HEK293 (cell line): ENCODE results near the gene CADM1.

Experiments
- BCL6B ChIP-seq: fragments of 450-650 bp; formaldehyde crosslinking; IDR thresholded peaks from 2 replicates; pipeline ENCODE4 v1.5.1; 2017; ENCODE audit warnings: missing biosample characterization, missing genetic modification characterization
- FEZF1 ChIP-seq: fragments of 450-650 bp; formaldehyde crosslinking; IDR thresholded peaks from 2 replicates; pipeline ENCODE4 v1.5.1; 2016; ENCODE audit warnings: missing biosample characterization, missing genetic modification characterization
- HOXA7 ChIP-seq: sonication (generic); formaldehyde crosslinking; IDR thresholded peaks from 2 replicates; pipeline ENCODE4 v1.8.1; 2022; ENCODE audit warnings: missing genetic modification reagents, borderline replicate concordance
- KLF1 ChIP-seq: fragments of 450-650 bp; formaldehyde crosslinking; IDR thresholded peaks from 2 replicates; pipeline ENCODE4 v1.5.1; 2016; ENCODE audit warnings: missing biosample characterization, missing genetic modification characterization
- KLF16 ChIP-seq: fragments of 450-650 bp; formaldehyde crosslinking; IDR thresholded peaks from 2 replicates; pipeline ENCODE4 v1.5.1; 2017; ENCODE audit warnings: missing biosample characterization, missing genetic modification characterization
- KLF7 ChIP-seq: fragments of 450-650 bp; formaldehyde crosslinking; IDR thresholded peaks from 2 replicates; pipeline ENCODE4 v1.5.1; 2016; ENCODE audit warnings: missing biosample characterization, missing genetic modification characterization, borderline replicate concordance
- OSR2 ChIP-seq: fragments of 450-650 bp; formaldehyde crosslinking; IDR thresholded peaks from 2 replicates; pipeline ENCODE4 v1.5.1; 2016; ENCODE audit warnings: missing biosample characterization, missing genetic modification characterization
- PRDM6 ChIP-seq: fragments of 450-650 bp; formaldehyde crosslinking; IDR thresholded peaks from 2 replicates; pipeline ENCODE4 v1.5.1; 2017; ENCODE audit warnings: missing biosample characterization, missing genetic modification characterization
- SCRT1 ChIP-seq: fragments of 450-650 bp; formaldehyde crosslinking; IDR thresholded peaks from 2 replicates; pipeline ENCODE4 v1.5.1; 2016; ENCODE audit warnings: missing biosample characterization, missing genetic modification characterization, borderline replicate concordance
- SCRT2 ChIP-seq: fragments of 450-650 bp; formaldehyde crosslinking; IDR thresholded peaks from 2 replicates; pipeline ENCODE4 v1.5.1; 2016; ENCODE audit warnings: missing biosample characterization, missing genetic modification characterization
- SP2 ChIP-seq: fragments of 450-650 bp; formaldehyde crosslinking; IDR thresholded peaks from 2 replicates; pipeline ENCODE4 v1.5.1; 2016; ENCODE audit warnings: missing biosample characterization, missing genetic modification characterization
- ZFHX2 ChIP-seq: fragments of 450-650 bp; formaldehyde crosslinking; conservative IDR thresholded peaks from 2 replicates; pipeline ENCODE4 v1.5.1; 2016; ENCODE audit warnings: missing biosample characterization, missing genetic modification characterization
- ZFP3 ChIP-seq: fragments of 450-650 bp; formaldehyde crosslinking; IDR thresholded peaks from 2 replicates; pipeline ENCODE4 v1.5.1; 2016; ENCODE audit warnings: low read depth, missing biosample characterization, missing genetic modification characterization
- ZFP41 ChIP-seq: fragments of 450-650 bp; formaldehyde crosslinking; IDR thresholded peaks from 2 replicates; pipeline ENCODE4 v1.5.1; 2016; ENCODE audit warnings: missing biosample characterization, missing genetic modification characterization, borderline replicate concordance
- ZNF132 ChIP-seq: fragments of 450-650 bp; formaldehyde crosslinking; IDR thresholded peaks from 2 replicates; pipeline ENCODE4 v1.5.1; 2017; ENCODE audit warnings: missing biosample characterization, missing genetic modification characterization, borderline replicate concordance
- ZNF146 ChIP-seq: fragments of 450-650 bp; formaldehyde crosslinking; IDR thresholded peaks from 2 replicates; pipeline ENCODE4 v1.5.1; 2016; ENCODE audit warnings: missing biosample characterization, missing genetic modification characterization
- ZNF157 ChIP-seq: fragments of 450-650 bp; formaldehyde crosslinking; IDR thresholded peaks from 2 replicates; pipeline ENCODE4 v1.5.1; 2016; ENCODE audit warnings: missing biosample characterization, missing genetic modification characterization
- ZNF19 ChIP-seq: fragments of 450-650 bp; formaldehyde crosslinking; IDR thresholded peaks from 2 replicates; pipeline ENCODE4; 2016; ENCODE audit warnings: missing biosample characterization, missing genetic modification characterization, low read depth
- ZNF221 ChIP-seq: fragments of 450-650 bp; formaldehyde crosslinking; IDR thresholded peaks from 2 replicates; pipeline ENCODE4 v1.5.1; 2017; ENCODE audit warnings: missing biosample characterization, missing genetic modification characterization, borderline replicate concordance
- ZNF239 ChIP-seq: fragments of 450-650 bp; formaldehyde crosslinking; IDR thresholded peaks from 2 replicates; pipeline ENCODE4 v1.5.1; 2016; ENCODE audit warnings: missing biosample characterization, missing genetic modification characterization
- ZNF274 ChIP-seq, 2 experiments: fragments of 200-500 bp in 1 of 2; fragments of 450-650 bp in 1 of 2; sonication (Bioruptor generic) in 1 of 2; formaldehyde crosslinking in 1 of 2; IDR thresholded peaks; 2 replicates each; pipeline versions ENCODE4 v1.5.1 to v1.6.1; 2014 to 2016; ENCODE audit warnings: borderline replicate concordance in 1 of 2, inconsistent platforms in 1 of 2, low read length in 1 of 2, missing biosample characterization in 1 of 2, missing genetic modification characterization in 1 of 2
- ZNF280C ChIP-seq: fragments of 450-650 bp; formaldehyde crosslinking; IDR thresholded peaks from 2 replicates; pipeline ENCODE4 v1.5.1; 2016; ENCODE audit warnings: missing biosample characterization, missing genetic modification characterization
- ZNF366 ChIP-seq: fragments of 450-650 bp; formaldehyde crosslinking; conservative IDR thresholded peaks from 2 replicates; pipeline ENCODE4 v1.5.1; 2016; ENCODE audit warnings: missing biosample characterization, missing genetic modification characterization
- ZNF37A ChIP-seq: fragments of 450-650 bp; IDR thresholded peaks from 2 replicates; pipeline ENCODE4 v1.5.1; 2018; ENCODE audit warnings: missing biosample characterization, missing genetic modification characterization
- ZNF416 ChIP-seq: fragments of 450-650 bp; formaldehyde crosslinking; IDR thresholded peaks from 2 replicates; pipeline ENCODE4 v1.5.1; 2016; ENCODE audit warnings: missing biosample characterization, missing genetic modification characterization
- ZNF521 ChIP-seq: fragments of 450-650 bp; formaldehyde crosslinking; IDR thresholded peaks from 2 replicates; pipeline ENCODE4 v1.5.1; 2017; ENCODE audit warnings: missing biosample characterization, mild to moderate bottlenecking, missing genetic modification characterization
- ZNF549 ChIP-seq: fragments of 450-650 bp; IDR thresholded peaks from 2 replicates; pipeline ENCODE4 v1.5.1; 2018; ENCODE audit warnings: missing biosample characterization, missing genetic modification characterization, mild to moderate bottlenecking, inconsistent platforms, moderate library complexity
- ZNF558 ChIP-seq: fragments of 450-650 bp; formaldehyde crosslinking; IDR thresholded peaks from 2 replicates; pipeline ENCODE4 v1.5.1; 2016; ENCODE audit warnings: missing biosample characterization, missing genetic modification characterization
- ZNF664 ChIP-seq: fragments of 450-650 bp; formaldehyde crosslinking; IDR thresholded peaks from 2 replicates; pipeline ENCODE4 v1.5.1; 2016; ENCODE audit warnings: missing biosample characterization, missing genetic modification characterization
- ZNF792 ChIP-seq: fragments of 450-650 bp; formaldehyde crosslinking; IDR thresholded peaks from 2 replicates; pipeline ENCODE4 v1.5.1; 2016; ENCODE audit warnings: missing biosample characterization, missing genetic modification characterization
- TF ChIP-seq, protein P1 (sequence below): fragments of 450-650 bp; formaldehyde crosslinking; IDR thresholded peaks from 2 replicates; pipeline ENCODE4 v1.5.1; 2016; ENCODE audit warnings: missing biosample characterization, missing genetic modification characterization, low read depth
- TF ChIP-seq, protein P2 (sequence below): fragments of 450-650 bp; formaldehyde crosslinking; IDR thresholded peaks from 2 replicates; pipeline ENCODE4 v1.5.1; 2016; ENCODE audit warnings: missing biosample characterization, missing genetic modification characterization

The CADM1 gene

DNA sequence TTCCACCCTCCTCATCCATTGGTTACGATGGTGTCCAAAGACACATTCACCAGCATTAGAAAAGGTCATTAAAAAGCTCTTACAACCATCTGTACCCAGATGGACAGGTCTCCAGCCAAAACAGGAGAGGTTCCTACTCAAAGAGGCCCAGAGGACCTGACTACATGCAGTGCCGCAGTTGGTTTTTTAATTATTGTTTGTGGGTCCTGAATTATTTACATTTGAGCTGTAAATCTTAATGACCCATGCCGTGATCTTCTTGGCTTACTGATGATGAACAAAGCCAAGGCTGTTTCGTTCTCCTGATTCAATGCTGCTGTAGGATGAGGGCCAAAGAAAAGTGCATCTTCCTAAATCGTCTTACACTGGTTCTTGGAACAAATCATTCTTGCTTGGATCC is 83.7 kb downstream of the CADM1 start (continued):
- TF ChIP-seq ZNF19 (tag by site-specific recombination) (no peak), ZFP41 (tag by site-specific recombination) (no peak), ZNF157 (tag by site-specific recombination) (no peak), ZNF558 (tag by site-specific recombination) (no peak), SP2 (tag by site-specific recombination) (no peak), ZFHX2 (no peak), ZNF549 (tag by site-specific recombination) (no peak), ZNF221 (tag by site-specific recombination) (no peak), ZFP3 (tag by site-specific recombination) (no peak), ZNF521 (tag by site-specific recombination) (no peak), KLF7 (tag by site-specific recombination) (no peak), HOXA7 (no peak), ZNF274 (IDR thresholded peaks at IDR 0.05; ENCODE audit: low read length) (no peak), ZNF274 (tag by site-specific recombination; IDR thresholded peaks at IDR 0.05; ENCODE audit: borderline replicate concordance) (no peak), ZNF792 (tag by site-specific recombination) (no peak), KLF1 (tag by site-specific recombination) (no peak), ZNF664 (tag by site-specific recombination) (no peak), ZNF132 (tag by site-specific recombination) (no peak), KLF16 (no peak), ZNF239 (no peak), BCL6B (tag by site-specific recombination) (no peak), ZNF280C (no peak), ZNF366 (tag by site-specific recombination) (peak; percentile 68), PRDM6 (tag by site-specific recombination) (peak; percentile 90), OSR2 (tag by site-specific recombination) (peak; percentile 92), ZNF146 (tag by site-specific recombination) (no peak), ZNF416 (tag by site-specific recombination) (no peak), FEZF1 (tag by site-specific recombination) (peak; percentile 59; the same call in 1 of the 2 replicates), SCRT1 (tag by site-specific recombination) (no peak), SCRT2 (tag by site-specific recombination) (no peak), ZNF37A (no peak)
- TF ChIP-seq, protein P1, sequence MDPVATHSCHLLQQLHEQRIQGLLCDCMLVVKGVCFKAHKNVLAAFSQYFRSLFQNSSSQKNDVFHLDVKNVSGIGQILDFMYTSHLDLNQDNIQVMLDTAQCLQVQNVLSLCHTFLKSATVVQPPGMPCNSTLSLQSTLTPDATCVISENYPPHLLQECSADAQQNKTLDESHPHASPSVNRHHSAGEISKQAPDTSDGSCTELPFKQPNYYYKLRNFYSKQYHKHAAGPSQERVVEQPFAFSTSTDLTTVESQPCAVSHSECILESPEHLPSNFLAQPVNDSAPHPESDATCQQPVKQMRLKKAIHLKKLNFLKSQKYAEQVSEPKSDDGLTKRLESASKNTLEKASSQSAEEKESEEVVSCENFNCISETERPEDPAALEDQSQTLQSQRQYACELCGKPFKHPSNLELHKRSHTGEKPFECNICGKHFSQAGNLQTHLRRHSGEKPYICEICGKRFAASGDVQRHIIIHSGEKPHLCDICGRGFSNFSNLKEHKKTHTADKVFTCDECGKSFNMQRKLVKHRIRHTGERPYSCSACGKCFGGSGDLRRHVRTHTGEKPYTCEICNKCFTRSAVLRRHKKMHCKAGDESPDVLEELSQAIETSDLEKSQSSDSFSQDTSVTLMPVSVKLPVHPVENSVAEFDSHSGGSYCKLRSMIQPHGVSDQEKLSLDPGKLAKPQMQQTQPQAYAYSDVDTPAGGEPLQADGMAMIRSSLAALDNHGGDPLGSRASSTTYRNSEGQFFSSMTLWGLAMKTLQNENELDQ (tag by site-specific recombination): no peak
- TF ChIP-seq, protein P2, sequence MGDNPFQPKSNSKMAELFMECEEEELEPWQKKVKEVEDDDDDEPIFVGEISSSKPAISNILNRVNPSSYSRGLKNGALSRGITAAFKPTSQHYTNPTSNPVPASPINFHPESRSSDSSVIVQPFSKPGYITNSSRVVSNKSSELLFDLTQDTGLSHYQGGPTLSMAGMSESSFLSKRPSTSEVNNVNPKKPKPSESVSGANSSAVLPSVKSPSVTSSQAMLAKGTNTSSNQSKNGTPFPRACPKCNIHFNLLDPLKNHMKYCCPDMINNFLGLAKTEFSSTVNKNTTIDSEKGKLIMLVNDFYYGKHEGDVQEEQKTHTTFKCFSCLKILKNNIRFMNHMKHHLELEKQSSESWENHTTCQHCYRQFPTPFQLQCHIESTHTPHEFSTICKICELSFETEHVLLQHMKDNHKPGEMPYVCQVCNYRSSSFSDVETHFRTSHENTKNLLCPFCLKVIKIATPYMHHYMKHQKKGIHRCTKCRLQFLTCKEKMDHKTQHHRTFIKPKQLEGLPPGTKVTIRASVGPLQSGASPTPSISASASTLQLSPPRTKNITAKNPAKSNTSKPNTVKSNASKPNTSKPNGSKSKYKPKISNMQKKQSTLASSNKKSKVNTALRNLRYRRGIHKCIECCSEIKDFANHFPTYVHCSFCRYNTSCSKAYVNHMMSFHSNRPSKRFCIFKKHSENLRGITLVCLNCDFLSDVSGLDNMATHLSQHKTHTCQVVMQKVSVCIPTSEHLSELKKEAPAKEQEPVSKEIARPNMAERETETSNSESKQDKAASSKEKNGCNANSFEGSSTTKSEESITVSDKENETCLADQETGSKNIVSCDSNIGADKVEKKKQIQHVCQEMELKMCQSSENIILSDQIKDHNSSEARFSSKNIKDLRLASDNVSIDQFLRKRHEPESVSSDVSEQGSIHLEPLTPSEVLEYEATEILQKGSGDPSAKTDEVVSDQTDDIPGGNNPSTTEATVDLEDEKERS (tag by site-specific recombination): no peak
